Epithelial cell of esophagus (primary cell): ENCODE measurements around the gene SPATA7.
A peak's percentile ranks its signal among the peaks of the same experiment; 100 is the strongest.

Source experiments
- DNase-seq: peaks from one replicate; pipeline ENCODE4 v3.0.0; 2010; ENCODE audit warnings: low read depth
- H3K4me3 ChIP-seq: 2 replicates; pipeline ENCODE4 v1.5.1; 2011; ENCODE audit warnings: mild to moderate bottlenecking, low read length, control low read depth
- CTCF ChIP-seq: IDR thresholded peaks from 2 replicates; pipeline ENCODE4 v1.5.1; 2011; ENCODE audit warnings: low read depth, mild to moderate bottlenecking, low read length, control low read depth, inconsistent platforms; ENCODE audit not compliant: insufficient read depth; ENCODE audit errors: missing control alignments

SPATA7 gene

GRCh38 chr14:88420187-88420586 lies 34.7 kb downstream of the SPATA7 start:
- no peak for DNase-seq
- no peak overlapping the region for H3K4me3 ChIP-seq
- no peak for TF ChIP-seq CTCF

- H3K4me3 ChIP-seq, result no peak overlapping the region
- DNase-seq, result no peak
- no peak for TF ChIP-seq CTCF
Observed at GRCh38 chr14:88421286-88421685, 35.8 kb downstream of the SPATA7 start.

- no peak for TF ChIP-seq CTCF
- H3K4me3 ChIP-seq, result no peak overlapping the region
- no peak for DNase-seq
Observed at GRCh38 chr14:88422047-88422446, 36.6 kb downstream of the SPATA7 start.

- no peak overlapping the region for H3K4me3 ChIP-seq
- TF ChIP-seq CTCF, result no peak
- peak; percentile 93 for DNase-seq
Observed at GRCh38 chr14:88422919-88423650, 37.6 kb downstream of the SPATA7 start.

- no peak for DNase-seq
- no peak for TF ChIP-seq CTCF
- H3K4me3 ChIP-seq, result no peak overlapping the region
Observed at GRCh38 chr14:88424573-88424972, 39.1 kb downstream of the SPATA7 start.

- TF ChIP-seq CTCF, result no peak
- no peak overlapping the region for H3K4me3 ChIP-seq
- no peak for DNase-seq
Observed at GRCh38 chr14:88426271-88426670, 40.8 kb downstream of the SPATA7 start.

GRCh38 chr14:88430976-88431375 lies 45.5 kb downstream of the SPATA7 start:
- H3K4me3 ChIP-seq, result no peak overlapping the region
- no peak for TF ChIP-seq CTCF
- DNase-seq, result no peak
